NCI-H2029 (cell line): Measurements from ENCODE around the gene IRF3.

Source experiments
- DNase-seq: peaks from one replicate; lab custom pipeline; 2025; lab: John Stamatoyannopoulos, UW

Gene IRF3

DNA sequence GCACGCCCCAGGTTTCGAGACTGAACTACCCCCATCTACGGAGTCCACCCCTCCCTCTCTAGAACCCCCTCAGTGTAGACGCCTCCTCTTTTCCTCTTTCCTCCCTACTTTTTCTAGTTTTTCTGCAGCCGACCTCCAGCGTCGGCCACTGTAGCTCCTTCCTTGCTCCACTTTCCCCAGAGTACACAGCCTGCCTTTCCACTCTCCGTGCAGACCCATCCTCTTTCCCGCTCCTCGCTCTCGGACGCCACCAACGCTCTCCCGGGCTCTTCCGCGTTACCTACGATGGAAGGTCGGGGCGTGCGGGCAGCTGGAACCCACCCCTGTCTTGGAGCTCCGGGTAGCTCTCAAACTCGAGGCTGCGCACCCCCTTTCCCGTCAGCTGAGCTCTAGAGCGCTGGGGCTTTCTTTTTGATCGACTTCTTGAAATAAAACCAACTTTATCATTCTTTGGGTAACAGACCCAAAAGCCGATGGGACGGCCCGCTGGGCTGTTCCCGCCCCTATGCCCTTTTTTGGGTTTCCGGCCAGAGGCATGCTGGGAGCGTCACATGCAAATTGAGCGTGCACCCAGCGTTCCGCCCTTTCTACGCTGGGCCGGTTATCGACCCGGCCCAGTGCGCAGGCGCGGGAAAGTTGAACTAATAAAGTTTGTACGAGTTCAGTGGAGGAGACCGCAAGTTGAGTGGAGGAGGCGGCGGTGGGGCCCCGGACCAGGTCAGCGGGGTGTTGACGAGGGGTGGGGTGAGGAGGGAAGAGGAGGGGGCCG is at the start of gene IRF3, which contains the start of gene BCL2L12:
TSS of gene IRF3 (minus strand) at position 507 of the 769 bp plus-strand sequence. CDS start 1,019 bp downstream, outside the sequence.
TSS of gene BCL2L12 (plus strand) at position 583 of the 769 bp plus-strand sequence. CDS start 760 bp downstream, outside the sequence.
- peak; percentile 89 for DNase-seq

DNA sequence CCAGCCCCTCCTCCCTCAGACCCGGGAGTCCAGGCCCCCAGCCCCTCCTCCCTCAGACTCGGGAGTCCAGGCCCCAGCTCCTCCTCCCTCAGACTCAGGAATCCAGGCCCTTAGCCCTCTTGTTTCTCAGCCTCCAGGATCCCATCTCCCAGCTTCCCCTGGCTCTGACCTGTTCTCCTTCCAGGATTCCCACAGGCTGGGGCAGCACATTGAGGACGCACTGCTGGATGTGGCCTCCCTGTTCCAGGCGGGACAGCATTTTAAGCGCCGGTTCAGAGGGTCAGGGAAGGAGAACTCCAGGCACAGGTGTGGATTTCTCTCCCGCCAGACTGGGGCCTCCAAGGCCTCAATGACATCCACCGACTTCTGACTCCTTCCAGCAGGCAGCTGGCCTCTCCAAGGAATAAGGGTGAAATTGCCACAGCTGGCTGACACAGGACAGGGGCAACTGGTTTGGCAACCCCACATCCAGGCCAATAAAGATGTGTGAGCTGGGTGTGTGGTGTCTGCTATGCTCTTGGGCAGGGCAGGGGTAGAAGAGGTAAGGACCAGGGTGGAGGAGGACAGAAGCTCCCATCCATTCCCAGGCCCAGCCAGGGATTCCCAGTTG is 47.7 kb upstream of the IRF3 start:
- no peak for DNase-seq

GRCh38 chr19:49712397-49712859 is 46.8 kb upstream of the IRF3 start:
- DNase-seq = peak; percentile 2

GRCh38 chr19:49710372-49710951 is 44.8 kb upstream of the IRF3 start:
- no peak for DNase-seq

DNA sequence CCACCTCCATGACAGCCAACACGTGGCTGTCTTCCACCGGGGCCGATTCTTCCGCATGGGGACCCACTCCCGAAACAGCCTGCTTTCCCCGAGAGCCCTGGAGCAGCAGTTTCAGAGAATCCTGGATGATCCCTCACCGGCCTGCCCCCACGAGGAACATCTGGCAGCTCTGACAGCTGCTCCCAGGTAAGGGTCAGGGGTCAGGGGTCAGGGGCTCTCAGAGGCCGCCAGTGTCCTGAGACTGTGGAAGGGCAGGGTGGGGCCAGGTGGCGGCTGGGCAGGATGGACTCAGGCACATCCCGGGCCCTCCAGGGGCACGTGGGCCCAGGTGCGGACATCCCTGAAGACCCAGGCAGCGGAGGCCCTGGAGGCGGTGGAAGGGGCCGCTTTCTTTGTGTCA is 40.3 kb upstream of the IRF3 start:
- DNase-seq = no peak

DNA sequence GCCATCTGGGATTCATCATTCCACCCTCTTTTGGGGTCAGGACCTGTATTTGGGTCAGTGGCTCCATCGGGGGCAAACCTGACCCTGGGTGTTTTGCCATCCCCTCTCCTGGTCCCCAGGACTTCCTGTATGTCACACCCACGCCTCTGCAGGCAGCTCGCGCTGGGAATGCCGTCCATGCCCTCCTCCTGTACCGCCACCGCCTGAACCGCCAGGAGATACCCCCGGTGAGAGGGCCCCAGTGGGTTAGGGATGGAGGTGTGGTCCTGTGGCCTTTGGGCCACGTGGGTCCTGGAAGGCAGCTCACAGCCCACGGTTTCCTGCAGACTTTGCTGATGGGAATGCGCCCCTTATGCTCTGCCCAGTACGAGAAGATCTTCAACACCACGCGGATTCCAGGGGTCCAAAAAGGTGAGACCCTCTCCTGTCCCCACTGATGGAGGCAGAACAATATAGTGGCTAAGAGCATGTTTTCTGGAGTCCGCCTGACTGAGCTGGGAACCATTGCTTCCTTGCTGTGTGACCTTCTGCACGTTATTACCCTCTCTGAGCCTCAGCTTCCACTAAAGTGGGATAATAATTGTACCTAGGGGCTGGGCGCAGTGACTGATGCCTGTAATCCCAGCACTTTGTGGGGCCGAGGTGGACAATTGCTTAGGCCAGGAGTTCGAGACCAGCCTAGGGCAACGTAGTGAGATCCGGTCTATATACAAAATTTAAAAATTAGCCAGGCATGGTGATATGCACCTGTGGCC is 39.4 kb upstream of the IRF3 start:
- no peak for DNase-seq

- DNase-seq = no peak
Measured at GRCh38 chr19:49701271-49701786, 35.7 kb upstream of the IRF3 start.

DNA sequence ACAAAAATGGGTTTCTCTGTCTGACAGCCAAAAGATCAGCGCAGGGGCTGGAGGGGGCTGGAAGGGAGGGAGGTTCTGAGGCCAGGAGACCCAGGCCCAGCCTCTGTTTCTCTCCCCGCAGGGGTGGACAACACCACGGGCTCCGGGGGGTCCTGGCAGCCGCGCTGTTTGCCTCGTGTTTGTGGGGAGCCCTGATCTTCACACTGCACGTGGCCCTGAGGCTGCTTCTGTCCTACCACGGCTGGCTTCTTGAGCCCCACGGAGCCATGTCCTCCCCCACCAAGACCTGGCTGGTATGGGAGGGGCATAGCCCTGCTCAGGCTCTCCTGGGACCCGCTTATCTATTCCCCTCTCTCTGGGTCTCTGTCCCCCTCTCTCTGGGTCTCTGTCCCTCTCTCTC is 34.9 kb upstream of the IRF3 start:
- no peak for DNase-seq

GRCh38 chr19:49699364-49699763 is 33.7 kb upstream of the IRF3 start:
- no peak for DNase-seq

GRCh38 chr19:49696865-49697264 is 31.2 kb upstream of the IRF3 start:
- no peak for DNase-seq

GRCh38 chr19:49696115-49696514 is 30.5 kb upstream of the IRF3 start:
- no peak for DNase-seq

GRCh38 chr19:49692147-49692506 is 26.5 kb upstream of the IRF3 start:
- no peak for DNase-seq

DNA sequence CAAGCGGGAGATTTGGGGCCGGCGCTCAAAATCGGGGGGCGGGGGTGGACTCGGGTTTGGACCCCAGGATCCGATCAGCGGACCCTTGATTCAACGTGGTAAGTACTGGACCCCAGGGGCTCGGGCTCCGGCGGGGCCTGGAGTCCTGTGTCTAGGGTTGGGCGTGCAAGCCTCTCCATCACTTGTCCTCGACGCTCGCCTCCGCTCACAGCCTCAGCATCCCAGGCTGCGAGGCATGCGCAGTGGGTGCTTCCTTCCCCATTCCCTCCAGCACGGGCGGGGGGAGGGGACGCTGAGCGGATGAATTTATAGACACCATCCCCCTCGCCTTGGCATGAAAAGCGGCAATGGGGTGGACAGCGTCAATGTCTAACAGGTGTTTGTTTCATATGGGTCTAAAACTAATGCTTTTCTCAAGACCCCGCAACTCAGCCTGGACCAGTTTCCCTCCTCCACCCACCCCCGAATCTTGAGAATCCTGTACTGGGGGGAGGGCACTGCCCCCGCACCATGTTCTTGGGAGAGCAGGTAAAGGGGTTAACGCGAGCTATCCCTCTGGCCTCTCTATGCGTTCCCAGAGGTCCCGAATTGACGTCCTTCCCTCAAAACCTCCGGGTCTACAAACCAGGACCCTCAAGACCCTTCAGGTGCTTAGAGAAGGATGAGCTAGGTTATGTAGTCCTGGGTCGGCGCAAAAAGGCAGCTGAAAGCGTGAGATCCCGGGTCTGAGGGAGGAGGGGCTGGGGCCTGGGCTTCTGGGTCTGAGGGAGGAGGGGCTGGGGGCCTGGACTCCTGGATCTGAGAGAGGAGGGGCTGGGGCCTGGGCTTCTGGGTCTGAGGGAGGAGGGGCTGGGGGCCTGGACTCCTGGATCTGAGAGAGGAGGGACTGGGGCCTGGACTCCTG is 25.8 kb upstream of the IRF3 start:
- peak; percentile 61 for DNase-seq

DNA sequence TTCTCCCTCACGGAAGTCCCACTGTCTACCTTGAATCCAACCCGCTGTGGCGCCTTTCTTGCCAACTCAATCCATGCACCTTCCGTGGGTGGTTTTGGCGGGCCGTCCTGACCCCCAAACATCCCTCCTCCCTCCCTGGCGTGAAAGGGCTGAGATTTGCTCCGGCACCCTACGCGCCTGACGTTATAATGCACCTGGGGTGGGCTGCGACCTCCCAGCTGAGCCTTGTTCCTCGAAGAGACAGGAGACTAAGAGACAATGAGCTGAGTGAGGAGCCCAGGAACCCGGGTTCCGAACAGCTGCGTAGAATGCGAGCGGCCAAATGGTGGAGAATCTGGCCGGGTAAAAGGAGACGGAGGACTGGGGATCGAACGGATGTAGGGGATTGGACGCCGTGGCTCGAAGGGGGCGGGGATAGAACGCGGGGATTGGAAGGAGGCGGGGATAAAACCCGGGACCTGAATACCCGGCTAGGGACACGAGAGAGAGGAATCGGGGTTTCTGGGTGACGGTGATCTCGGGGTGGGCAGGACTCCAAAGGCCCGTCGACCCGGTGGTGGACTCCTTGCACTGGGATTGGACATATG is 25.1 kb upstream of the IRF3 start, which contains the start of gene CPT1C:
TSS of gene CPT1C (plus strand) at position 461 of the 587 bp plus-strand sequence. CDS start 1,137 bp downstream, outside the sequence.
- DNase-seq = peak; percentile 69

DNA sequence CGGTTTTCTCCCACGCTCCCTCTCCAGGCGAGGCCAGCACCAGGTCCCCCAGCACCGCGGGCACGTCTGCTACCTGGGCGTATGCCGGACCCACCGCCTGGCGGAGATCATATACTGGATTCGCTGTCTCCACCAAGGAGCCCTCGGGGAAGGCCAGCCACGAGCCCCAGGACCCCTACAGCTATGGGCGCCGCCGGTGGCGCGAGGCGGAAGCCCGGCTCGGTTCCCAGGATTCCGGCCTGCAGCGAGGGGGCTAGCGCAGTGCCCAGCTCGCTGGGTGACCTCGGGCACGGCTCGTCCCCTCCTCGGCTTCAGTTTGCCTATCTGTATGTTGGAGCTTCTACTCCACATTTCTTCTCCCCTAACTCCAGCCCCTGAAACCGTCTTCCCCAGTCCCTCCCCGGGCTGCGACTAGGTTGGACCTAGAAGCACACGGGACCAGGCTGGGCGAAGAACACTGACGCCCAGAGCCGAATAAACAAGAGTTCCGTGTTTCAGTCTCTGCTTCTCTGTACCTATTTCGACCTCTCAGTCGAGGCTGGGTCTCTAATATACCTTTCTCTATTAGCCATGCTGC is 24.5 kb upstream of the IRF3 start:
- no peak for DNase-seq

GRCh38 chr19:49689133-49690078 is 23.7 kb upstream of the IRF3 start, which contains the start of gene ADM5:
ADM5 (plus strand) TSS chr19:49689594; CDS start chr19:49689838, 244 bp downstream.
- peak; percentile 53 for DNase-seq

- DNase-seq = no peak
Measured at GRCh38 chr19:49688531-49689132, 23.0 kb upstream of the IRF3 start.

DNA sequence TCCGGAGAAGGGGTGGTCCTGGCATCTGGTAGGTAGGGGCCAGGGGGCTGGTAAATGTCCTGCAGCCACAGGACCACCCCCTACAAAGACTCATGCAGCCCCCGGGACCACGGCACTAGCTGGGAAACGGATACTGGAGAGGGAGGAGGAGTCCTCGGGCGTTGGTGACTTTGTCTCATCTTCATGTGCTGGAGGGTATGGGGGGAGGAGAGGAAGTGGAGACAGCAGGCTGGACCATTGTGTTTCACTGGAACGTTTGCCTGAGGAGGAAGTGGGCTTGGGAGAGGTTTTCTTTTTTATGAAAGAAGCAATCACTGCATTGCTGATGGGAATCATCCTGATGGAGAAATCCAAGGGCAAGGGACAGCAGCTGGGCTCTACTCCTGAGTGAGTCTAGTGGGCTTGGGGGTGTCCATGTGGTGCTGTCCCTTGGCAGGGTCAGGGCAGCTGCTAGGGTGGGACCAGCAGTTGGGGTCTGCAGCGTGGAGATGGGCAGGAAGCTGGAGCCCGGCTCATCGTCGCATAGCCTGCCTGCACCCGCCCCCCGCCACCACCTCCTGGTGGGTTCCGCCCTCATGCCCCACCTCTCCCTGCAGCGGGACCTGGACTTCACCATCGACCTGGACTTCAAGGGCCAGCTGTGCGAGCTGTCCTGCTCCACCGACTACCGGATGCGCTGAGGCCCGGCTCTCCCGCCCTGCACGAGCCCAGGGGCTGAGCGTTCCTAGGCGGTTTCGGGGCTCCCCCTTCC is 22.1 kb upstream of the IRF3 start:
- DNase-seq = no peak
